Calu3 (cell line): ENCODE data around the gene SCRN2. TPM values are rescaled to one million over a fixed set of nuclear protein-coding genes. Genes with fewer than 3 reads are reported as not detected.

Source experiments
- BruUV-seq: library from RNA; stranded (reverse); fragments of 400-500 nt; replicated peaks from 2 replicates; lab custom pipeline; 2021; lab: Mats Ljungman, UMichigan
- CTCF ChIA-PET: fragments of 300-600 bp; sonication (Branson Sonifier 250); formaldehyde crosslinking; loops from one replicate; lab custom pipeline; 2022; ENCODE audit warnings: antibody characterized with exemption; lab: Charles Lee
- DNase-seq: peaks from one replicate; pipeline ENCODE4 v3.0.0; 2022
- H3K27ac Mint-ChIP-seq: one replicate; pipeline ENCODE4 v1.8.0; 2022; ENCODE audit warnings: mixed read lengths; ENCODE audit not compliant: unreplicated experiment
- H3K27me3 Mint-ChIP-seq: one replicate; pipeline ENCODE4 v1.8.0; 2022; ENCODE audit warnings: mixed read lengths; ENCODE audit not compliant: unreplicated experiment
- H3K36me3 Mint-ChIP-seq: one replicate; pipeline ENCODE4 v1.8.0; 2022; ENCODE audit warnings: mild to moderate bottlenecking, moderate library complexity, mixed read lengths; ENCODE audit not compliant: insufficient read depth, unreplicated experiment
- H3K4me1 Mint-ChIP-seq: one replicate; pipeline ENCODE4 v1.8.0; 2022; ENCODE audit warnings: mild to moderate bottlenecking, low read depth, mixed read lengths; ENCODE audit not compliant: unreplicated experiment
- H3K4me3 Mint-ChIP-seq: one replicate; pipeline ENCODE4 v1.8.0; 2022; ENCODE audit warnings: mild to moderate bottlenecking, low read depth, moderate library complexity, mixed read lengths; ENCODE audit not compliant: unreplicated experiment
- H3K9me3 Mint-ChIP-seq: one replicate; pipeline ENCODE4 v1.8.0; 2022; ENCODE audit warnings: low read depth, mixed read lengths; ENCODE audit not compliant: unreplicated experiment
- CTCF ChIP-seq: fragments of 200-600 bp; IDR thresholded peaks from one replicate; pipeline ENCODE4 v1.8.0; 2022; ENCODE audit warnings: antibody characterized with exemption; ENCODE audit not compliant: unreplicated experiment
- intact Hi-C: fragments of 100-400 bp; cut with micrococcal nuclease; formaldehyde crosslinking; loops from one replicate; pipeline ENCODE4 v1.10.0; 2022; ENCODE audit not compliant: unreplicated experiment
- total RNA-seq: library from RNA; stranded (reverse); gene quantifications from 2 replicates; pipeline ENCODE4 v1.2.3, GENCODE V29; 2022

Gene SCRN2
- total RNA-seq, 1 experiment from 2014 or later = 37.0 TPM

DNA sequence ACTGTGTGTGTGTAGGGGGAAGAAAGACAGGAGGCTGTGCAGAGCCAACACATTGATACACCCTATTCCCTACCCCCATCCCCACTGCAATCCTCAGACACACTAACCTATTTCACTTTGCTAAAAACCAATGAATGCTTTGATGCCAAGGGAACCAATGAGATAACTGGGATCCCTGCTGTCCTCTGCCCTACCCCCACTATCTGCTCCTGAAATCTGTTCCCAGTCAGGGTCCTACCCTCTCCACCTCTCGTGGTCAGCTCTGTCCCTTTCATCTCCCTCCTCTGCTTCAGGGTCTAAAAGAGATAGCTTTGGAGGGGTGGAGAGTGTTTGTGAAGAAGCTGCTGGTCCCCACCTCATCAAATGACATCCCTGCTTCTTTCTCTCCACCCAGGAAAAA lies 29.0 kb upstream of the SCRN2 start:
- BruUV-seq = no TSS peak
- Mint-ChIP-seq H3K27me3 (peaks cover 100% of the 10 kb centered on the region), H3K27ac (no peak overlapping the region), H3K4me3 (no peak overlapping the region), H3K9me3 (no peaks in the 10 kb centered on the region), H3K4me1 (no peaks in the 10 kb centered on the region), H3K36me3 (no peaks in the 10 kb centered on the region)
- intact Hi-C loops = no loop called here
- DNase-seq = no peak
- CTCF ChIA-PET = interaction anchor here (0.5 to 1.3 kb wide), 4 partner anchors 10 to 395 kb away, joined by 3 to 5 read pairs (median 3); no protein-coding TSS in a partner anchor
- no peak for TF ChIP-seq CTCF

GRCh38 chr17:47869114-47869513 lies 28.0 kb upstream of the SCRN2 start:
- peaks cover 98% of the 10 kb centered on the region for H3K27me3 Mint-ChIP-seq
- DNase-seq = no peak
- CTCF ChIA-PET = interaction anchor here (0.8 to 1.3 kb wide), 2 partner anchors 12 to 26 kb away, joined by 3 to 5 read pairs; no protein-coding TSS in a partner anchor
- no peak overlapping the region for H3K27ac Mint-ChIP-seq
- no peaks in the 10 kb centered on the region for H3K9me3 Mint-ChIP-seq
- intact Hi-C loops = no loop called here
- no peaks in the 10 kb centered on the region for H3K36me3 Mint-ChIP-seq
- H3K4me3 Mint-ChIP-seq = no peak overlapping the region
- H3K4me1 Mint-ChIP-seq = no peaks in the 10 kb centered on the region
- no peak for TF ChIP-seq CTCF
- BruUV-seq = no TSS peak

- Mint-ChIP-seq H3K27me3 (peaks cover 87% of the 10 kb centered on the region), H3K27ac (no peak overlapping the region), H3K4me1 (peaks cover 6% of the 10 kb centered on the region), H3K4me3 (no peak overlapping the region), H3K36me3 (no peaks in the 10 kb centered on the region), H3K9me3 (peaks cover 2% of the 10 kb centered on the region)
- CTCF ChIA-PET = interaction anchor here (0.7 to 0.8 kb wide), 3 partner anchors 10 to 128 kb away, joined by 3 read pairs; partner anchors contain the start of gene SP6
- DNase-seq = no peak
- no TSS peak for BruUV-seq
- intact Hi-C loops = no loop called here
- TF ChIP-seq CTCF = no peak
These were observed 26.9 kb upstream of the SCRN2 start for GRCh38 chr17:47867813-47868533.

DNA sequence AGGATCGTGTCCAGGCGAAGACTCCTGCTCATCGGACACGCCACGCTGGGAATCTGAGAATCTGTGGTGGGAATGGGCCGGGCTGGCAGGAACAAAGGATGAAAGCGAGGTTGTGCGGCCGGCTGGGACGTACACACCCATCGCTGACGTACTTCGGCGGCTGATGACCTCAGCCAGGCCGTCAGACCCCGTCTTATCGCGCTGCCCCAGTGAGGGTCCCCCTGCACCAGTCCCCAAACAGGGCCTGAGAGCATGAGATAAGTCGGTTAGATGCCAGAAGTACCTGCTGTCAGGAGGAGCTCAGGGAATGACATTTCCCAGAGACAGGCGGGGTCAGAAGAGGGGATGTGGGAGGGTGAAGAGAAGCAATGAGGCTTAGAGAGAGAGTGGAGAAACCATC lies 25.9 kb upstream of the SCRN2 start:
- CTCF ChIA-PET = interaction anchor here (0.8 kb wide), 1 partner anchor 16 kb away, joined by 3 read pairs; the partner anchor contains the start of gene SP6
- Mint-ChIP-seq H3K4me3 (no peak overlapping the region), H3K4me1 (peaks cover 12% of the 10 kb centered on the region), H3K9me3 (peaks cover 2% of the 10 kb centered on the region), H3K36me3 (no peaks in the 10 kb centered on the region), H3K27ac (no peak overlapping the region), H3K27me3 (peaks cover 77% of the 10 kb centered on the region)
- no peak for TF ChIP-seq CTCF
- no TSS peak for BruUV-seq
- no peak for DNase-seq
- intact Hi-C loops = no loop called here
